Kidney (tissue), 14 donors: ENCODE data around the gene JAK1. TPM values are rescaled to one million over a fixed set of nuclear protein-coding genes. Genes with fewer than 3 reads are reported as not detected.
"Not testable (repeated sequence)": the region's sequence is repeated elsewhere in the genome, so short reads cannot be mapped to it uniquely, and the experiment has no call there.

ENCODE experiments used
- DNase-seq, 5 donors: peaks; one replicate each; pipeline ENCODE4 v3.0.0-alpha.2; 2013 to 2020
- FAIRE-seq: peaks from 2 replicates; lab custom pipeline; 2012; peaks lifted over from hg19 to GRCh38; lab: Jason Lieb, UNC
- H3K27ac ChIP-seq, 2 donors: one replicate each; pipeline ENCODE4 v1.7.0; 2013; ENCODE audit warnings: low read depth in 2 of 2, low read length in 2 of 2, inconsistent platforms in 1 of 2
- H3K27me3 ChIP-seq: one replicate; pipeline ENCODE4 v1.7.1; 2013; ENCODE audit warnings: low read length, inconsistent platforms; ENCODE audit not compliant: control insufficient read depth, insufficient read depth
- H3K36me3 ChIP-seq, 3 donors: one replicate each; pipeline versions ENCODE4 v1.7.0 to v1.7.1; 2013; ENCODE audit warnings: low read length in 3 of 3, control low read depth in 1 of 3, inconsistent platforms in 1 of 3; ENCODE audit not compliant: insufficient read depth in 3 of 3, control insufficient read depth in 2 of 3
- H3K4me1 ChIP-seq, 3 donors: one replicate each; pipeline versions ENCODE4 v1.7.0 to v1.7.1; 2013; ENCODE audit warnings: low read length in 3 of 3, inconsistent platforms in 1 of 3, low read depth in 1 of 3; ENCODE audit not compliant: control insufficient read depth in 2 of 3, insufficient read depth in 2 of 3
- H3K4me3 ChIP-seq, 3 donors: one replicate each; pipeline versions ENCODE4 v1.7.0 to v1.8.1; 2013; ENCODE audit warnings: low read length in 3 of 3, control low read depth in 1 of 3, inconsistent platforms in 1 of 3
- H3K9ac ChIP-seq, 3 donors: one replicate each; pipeline versions ENCODE4 v1.7.0 to v1.7.1; 2013; ENCODE audit warnings: low read length in 3 of 3, control low read depth in 1 of 3, inconsistent platforms in 1 of 3
- H3K9me3 ChIP-seq, 3 donors: one replicate each; pipeline versions ENCODE4 v1.7.0 to v1.7.1; 2013; ENCODE audit warnings: low read length in 3 of 3, control low read depth in 1 of 3, inconsistent platforms in 1 of 3; ENCODE audit not compliant: control insufficient read depth in 2 of 3, insufficient read depth in 1 of 3
- intact Hi-C: fragments of 100-400 bp; cut with DNase I; formaldehyde crosslinking; loops from one replicate; pipeline ENCODE4 v1.11.1; 2022
- polyA plus RNA-seq: library from polyadenylated mRNA; stranded (reverse); fragments of 350-450 nt; fragmentation: Illumina TruSeq; extraction: RNeasy Lipid Tissue Mini Kit (QIAGEN cat#74804); gene quantifications from one replicate; pipeline ENCODE4 v1.2.3, GENCODE V29; 2014; ENCODE audit warnings: low read depth, low replicate concordance; ENCODE audit not compliant: insufficient read depth
- total RNA-seq: library from RNA; stranded (reverse); fragmentation: NEBNext Ultra II Directional; extraction: Animal tissue kit (Norgen Biotek cat#: 25700); gene quantifications from one replicate; pipeline ENCODE4 v1.2.1, GENCODE V29; 2021
- TF ChIP-seq, protein P1 (sequence below): IDR thresholded peaks from 3 replicates; pipeline ENCODE4 v1.5.1; 2012; ENCODE audit warnings: mild to moderate bottlenecking, moderate library complexity, borderline replicate concordance; ENCODE audit not compliant: insufficient read depth; ENCODE audit errors: extremely low read depth
- donor health status: control.
- donor health status: control.
- donor health status: control.
- donor health status: control.
- donor health status: control.
- donor health status: DM: yes; HTN: yes; CAD: no.
- donor health status: Normal renal cell carcinoma (clear cell type).

JAK1 gene
- total and polyA plus RNA-seq, 2 donors from 2014 or later: 33.6 to 173 TPM

DNA sequence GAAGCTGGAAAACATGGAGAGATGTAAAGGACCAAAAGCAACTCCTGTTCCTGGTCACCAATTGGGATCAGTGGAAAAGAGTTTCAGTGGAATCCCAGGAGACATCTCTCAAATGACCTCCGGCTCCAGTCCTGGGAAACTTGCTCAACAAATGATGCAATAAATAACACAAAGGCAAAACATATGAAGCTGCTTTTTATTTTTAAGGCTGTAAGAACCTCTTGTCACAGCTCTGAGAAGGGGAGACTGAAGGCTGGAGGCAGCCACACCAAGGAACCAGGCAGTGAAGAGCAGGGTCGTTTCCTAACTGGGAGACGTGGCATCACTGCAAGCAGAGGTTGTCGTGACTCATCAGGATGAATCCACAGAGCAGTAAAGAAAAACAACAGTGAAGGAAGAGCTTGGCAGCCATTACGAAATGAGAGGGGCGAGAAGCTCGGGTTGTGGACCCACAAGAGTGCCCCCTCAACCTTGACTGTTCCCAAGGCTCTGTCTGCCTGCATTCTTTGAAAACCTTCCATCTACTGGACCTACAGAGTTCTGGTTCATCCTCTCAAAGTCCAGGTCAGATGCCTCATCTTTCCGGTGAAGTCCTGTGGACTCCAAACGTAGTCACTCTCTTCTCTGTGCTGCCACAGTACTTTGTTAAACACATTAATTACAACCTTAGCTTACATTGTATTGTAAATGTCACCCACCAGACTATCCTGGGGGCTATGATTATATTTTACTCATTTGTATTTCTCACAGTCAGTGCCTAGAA, 32.1 kb downstream of the JAK1 start:
- no peak overlapping the region for H3K9ac ChIP-seq
- peaks cover 0 to 12% (median 2%) of the 10 kb centered on the region in 3 donors for H3K4me1 ChIP-seq
- TF ChIP-seq, protein P1, sequence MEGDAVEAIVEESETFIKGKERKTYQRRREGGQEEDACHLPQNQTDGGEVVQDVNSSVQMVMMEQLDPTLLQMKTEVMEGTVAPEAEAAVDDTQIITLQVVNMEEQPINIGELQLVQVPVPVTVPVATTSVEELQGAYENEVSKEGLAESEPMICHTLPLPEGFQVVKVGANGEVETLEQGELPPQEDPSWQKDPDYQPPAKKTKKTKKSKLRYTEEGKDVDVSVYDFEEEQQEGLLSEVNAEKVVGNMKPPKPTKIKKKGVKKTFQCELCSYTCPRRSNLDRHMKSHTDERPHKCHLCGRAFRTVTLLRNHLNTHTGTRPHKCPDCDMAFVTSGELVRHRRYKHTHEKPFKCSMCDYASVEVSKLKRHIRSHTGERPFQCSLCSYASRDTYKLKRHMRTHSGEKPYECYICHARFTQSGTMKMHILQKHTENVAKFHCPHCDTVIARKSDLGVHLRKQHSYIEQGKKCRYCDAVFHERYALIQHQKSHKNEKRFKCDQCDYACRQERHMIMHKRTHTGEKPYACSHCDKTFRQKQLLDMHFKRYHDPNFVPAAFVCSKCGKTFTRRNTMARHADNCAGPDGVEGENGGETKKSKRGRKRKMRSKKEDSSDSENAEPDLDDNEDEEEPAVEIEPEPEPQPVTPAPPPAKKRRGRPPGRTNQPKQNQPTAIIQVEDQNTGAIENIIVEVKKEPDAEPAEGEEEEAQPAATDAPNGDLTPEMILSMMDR: no peak

DNA sequence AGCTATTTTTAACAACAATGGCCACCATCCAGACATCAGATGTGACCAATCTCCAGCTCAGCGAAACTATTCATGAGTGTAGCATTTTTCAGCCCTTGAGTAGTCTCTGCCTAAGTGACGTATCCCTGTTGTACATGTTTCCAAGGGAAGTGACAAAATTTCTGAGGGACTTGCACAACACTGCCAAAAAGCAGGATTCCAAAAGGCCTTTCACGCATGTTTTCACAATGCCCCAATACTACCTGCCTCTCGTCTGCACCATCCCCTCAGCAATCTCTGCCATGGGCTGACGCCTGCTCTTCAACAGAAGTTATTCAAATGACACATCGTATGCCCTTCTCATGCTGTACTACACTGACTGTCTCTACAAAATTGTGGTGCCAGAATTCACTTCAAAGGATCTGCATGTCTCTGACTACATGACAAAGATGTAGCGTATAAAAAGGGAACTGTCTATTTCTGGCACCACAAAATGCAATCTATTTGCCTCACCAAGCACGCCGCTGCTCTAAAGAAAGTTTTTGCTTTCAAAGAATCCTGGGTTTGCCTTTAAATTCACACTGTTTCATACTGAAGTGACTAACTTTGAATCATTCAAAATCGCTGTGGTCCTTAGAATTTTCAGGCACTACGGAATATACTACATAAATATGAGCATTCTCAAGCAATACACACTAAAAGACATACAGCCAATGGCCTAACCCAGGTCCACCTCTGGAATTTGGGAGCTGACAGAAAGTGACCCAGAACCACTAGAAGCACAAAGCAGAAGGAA, 32.9 kb downstream of the JAK1 start:
- no peak overlapping the region for H3K4me3 ChIP-seq
- H3K9me3 ChIP-seq: no peaks in the 10 kb centered on the region
- H3K27me3 ChIP-seq: no peaks in the 10 kb centered on the region
- FAIRE-seq: no peak
- H3K4me1 ChIP-seq: peaks cover 0 to 12% (median 2%) of the 10 kb centered on the region in 3 donors
- peak overlapping the region in 1 of 2 donors; percentile 5 for H3K27ac ChIP-seq
- TF ChIP-seq, protein P1: no peak
- no peaks in the 10 kb centered on the region for H3K36me3 ChIP-seq
- intact Hi-C loops: no loop called here
- DNase-seq: peak in 1 of 5 donors; percentile 50
- H3K9ac ChIP-seq: no peak overlapping the region

More for the DNA sequence above, 32.1 kb downstream of the JAK1 start:
- DNase-seq: no peak
- H3K4me3 ChIP-seq: no peak overlapping the region
- no peaks in the 10 kb centered on the region for H3K27me3 ChIP-seq
- no peaks in the 10 kb centered on the region for H3K36me3 ChIP-seq
- H3K9me3 ChIP-seq: no peaks in the 10 kb centered on the region
- H3K27ac ChIP-seq: peak overlapping the region; percentile 18 to 67
- intact Hi-C loops: no loop called here
- FAIRE-seq: no peak

DNA sequence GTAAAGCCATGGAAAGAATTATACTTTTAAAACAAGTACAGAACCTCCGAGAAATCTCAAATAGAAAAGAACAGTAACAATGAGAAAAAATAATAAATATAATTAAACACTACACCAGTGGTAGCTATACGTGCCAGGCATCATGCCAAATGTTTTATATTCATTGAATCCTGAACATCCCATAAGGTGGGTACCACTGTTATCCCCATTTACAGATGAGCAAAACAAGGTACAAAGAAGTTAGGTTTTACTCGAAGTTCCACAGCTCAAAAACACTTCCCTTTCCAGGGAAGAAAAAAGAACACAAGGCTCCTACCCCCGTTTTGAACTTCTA, 33.4 kb downstream of the JAK1 start:
- peaks cover 0 to 15% (median 7%) of the 10 kb centered on the region in 3 donors for H3K4me1 ChIP-seq
- no peaks in the 10 kb centered on the region for H3K9me3 ChIP-seq
- TF ChIP-seq, protein P1: no peak
- intact Hi-C loops: no loop called here
- no peaks in the 10 kb centered on the region for H3K27me3 ChIP-seq
- no peak overlapping the region for H3K27ac ChIP-seq
- no peaks in the 10 kb centered on the region for H3K36me3 ChIP-seq
- no peak overlapping the region for H3K4me3 ChIP-seq
- H3K9ac ChIP-seq: no peak overlapping the region
- no peak for FAIRE-seq
- DNase-seq: no peak

GRCh38 chr1:64930640-64931039, 35.7 kb downstream of the JAK1 start:
- H3K4me1 ChIP-seq: peaks cover 0 to 19% (median 9%) of the 10 kb centered on the region in 3 donors
- FAIRE-seq, H3K4me3 ChIP-seq, DNase-seq, H3K9ac ChIP-seq, H3K27me3 ChIP-seq, H3K9me3 ChIP-seq, H3K36me3 ChIP-seq, intact Hi-C loops, H3K27ac ChIP-seq: not testable (repeated sequence)
